ENCODE results near the gene ZDHHC14.
"Not testable (repeated sequence)": the region's sequence is repeated elsewhere in the genome, so short reads cannot be mapped to it uniquely, and the experiment has no call there.

Gene ZDHHC14

DNA sequence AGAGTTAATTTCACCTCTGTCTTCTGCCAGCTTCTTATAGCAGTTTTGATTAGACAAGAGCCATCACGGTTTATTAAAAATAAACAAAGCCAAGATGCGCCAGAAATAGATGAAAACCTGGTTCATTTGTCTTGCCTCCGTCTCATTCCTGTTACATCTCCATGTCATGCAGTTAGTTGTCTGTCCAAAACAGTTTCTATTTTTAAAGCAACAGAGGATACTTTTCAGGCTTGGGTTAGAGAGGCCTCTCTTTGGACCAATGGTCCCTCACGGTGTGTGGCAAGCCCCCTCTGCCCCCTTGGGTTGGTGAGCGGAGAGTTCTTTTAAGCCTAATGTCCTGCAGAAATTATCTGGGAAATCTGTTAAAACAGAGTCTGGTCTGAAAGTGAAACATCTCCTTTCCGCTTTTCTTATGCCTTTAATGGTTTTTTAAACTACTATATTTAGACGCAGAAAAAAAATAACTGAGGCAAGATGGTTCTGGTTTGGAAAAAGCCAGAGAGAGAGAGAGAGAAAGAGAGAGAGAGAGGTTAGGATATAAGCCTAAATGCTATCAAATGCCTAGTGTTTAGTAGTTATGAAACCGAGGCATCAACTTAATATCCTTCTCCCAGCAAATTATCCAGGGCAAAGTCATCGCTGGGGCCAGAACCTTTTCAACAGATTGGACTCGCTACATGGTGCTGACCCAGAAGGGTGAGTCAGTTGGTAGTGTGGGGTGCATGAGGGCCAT is 64.5 kb downstream of the ZDHHC14 start:
- DNase-seq: no peak

DNA sequence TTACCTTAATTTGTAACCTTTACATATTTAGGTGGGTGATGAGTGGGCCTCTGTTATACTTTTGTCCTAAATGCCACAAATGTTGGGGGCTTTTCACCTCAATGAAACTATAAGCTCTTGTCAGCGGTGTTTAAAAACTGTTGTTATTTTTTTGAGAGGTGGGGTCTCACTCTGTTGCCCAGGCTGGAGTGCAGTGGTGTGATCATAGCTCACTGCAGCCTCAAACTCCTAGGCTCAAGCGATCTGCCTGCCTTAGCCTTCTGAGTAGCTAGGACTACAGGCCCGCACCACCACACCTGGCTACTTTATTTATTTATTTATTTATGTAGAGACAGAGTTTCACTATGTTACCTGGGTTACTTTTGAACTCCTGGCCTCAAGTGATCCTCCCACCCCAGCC is 66.7 kb downstream of the ZDHHC14 start:
- no peak for DNase-seq

DNA sequence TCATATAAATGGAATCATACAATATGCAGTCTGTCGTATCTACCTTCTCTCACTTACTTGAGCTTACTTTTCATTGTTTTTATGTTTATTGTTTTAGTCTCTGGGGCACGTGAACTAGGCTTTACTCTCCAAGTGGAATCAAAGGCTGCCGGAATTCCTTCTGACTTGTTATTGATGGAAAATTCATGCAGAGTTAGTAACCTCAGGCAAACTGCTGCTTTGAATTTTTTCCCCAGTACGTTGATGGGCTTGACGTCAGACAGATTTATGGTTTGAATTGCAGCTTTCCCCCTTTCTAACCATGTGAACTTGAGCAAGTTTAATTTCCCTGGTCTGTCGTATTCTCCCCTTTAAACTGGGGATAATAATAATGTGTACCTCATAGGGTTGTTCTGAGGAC is 68.6 kb downstream of the ZDHHC14 start:
- no peak for DNase-seq

DNA sequence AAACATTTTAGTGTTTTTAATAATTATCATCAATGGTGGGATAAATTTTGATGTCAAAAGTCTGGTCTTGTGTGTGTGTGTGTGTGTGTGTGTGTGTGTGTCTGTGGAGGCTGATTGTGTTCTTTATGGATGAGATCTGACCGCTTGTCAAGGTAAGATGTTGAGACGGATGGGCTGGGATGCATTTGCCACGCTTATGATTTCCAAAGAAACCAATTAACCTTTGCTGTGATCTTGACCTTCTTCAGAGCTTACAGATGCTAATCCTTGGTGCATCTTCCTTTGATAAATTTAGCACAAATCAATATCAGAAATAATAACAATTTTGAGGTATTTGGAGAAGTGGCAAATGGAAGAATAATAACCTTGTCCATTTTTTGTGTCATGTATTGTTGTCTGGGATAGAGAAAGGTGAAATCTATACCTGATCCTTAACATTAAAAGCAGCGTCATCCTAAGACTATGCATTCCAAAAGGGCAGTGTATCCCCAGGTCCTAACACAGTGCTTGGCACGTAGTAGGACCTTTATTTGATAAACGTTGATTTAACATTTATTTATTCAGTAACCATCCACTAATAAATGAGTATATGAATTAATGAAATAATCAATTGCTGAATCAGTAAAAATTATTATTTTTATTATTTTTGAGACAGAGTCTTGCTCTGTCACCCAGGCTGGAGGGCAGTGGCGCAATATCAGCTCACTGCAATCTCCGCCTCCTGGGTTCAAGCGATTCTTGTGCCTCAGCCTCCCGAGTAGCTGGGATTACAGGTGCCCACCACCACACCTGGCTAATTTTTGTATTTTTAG is 70.1 kb downstream of the ZDHHC14 start:
- DNase-seq: no peak

GRCh38 chr6:157452096-157452495 is 71.1 kb downstream of the ZDHHC14 start:
- no peak for DNase-seq

DNA sequence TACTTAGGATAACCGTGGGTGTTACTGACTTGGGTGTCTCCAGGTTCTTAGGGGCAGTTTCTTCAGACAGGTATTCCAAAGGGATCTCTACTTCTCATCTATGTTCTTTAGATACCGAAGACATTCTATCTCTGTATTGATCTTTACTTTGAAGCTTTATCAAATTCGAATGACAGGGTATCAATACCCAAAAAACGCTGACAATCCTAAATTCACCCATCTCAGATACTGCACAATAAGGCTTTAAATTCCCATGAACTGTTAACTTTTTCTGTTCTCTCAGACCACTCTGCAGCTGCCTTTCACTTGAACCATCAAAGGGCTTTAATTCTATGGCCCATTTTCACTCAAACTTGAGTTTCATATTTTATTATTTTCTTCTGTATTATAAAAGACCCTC is 72.1 kb downstream of the ZDHHC14 start:
- DNase-seq: no peak

- DNase-seq: no peak
Observed at GRCh38 chr6:157453978-157454377, 73.0 kb downstream of the ZDHHC14 start.

DNA sequence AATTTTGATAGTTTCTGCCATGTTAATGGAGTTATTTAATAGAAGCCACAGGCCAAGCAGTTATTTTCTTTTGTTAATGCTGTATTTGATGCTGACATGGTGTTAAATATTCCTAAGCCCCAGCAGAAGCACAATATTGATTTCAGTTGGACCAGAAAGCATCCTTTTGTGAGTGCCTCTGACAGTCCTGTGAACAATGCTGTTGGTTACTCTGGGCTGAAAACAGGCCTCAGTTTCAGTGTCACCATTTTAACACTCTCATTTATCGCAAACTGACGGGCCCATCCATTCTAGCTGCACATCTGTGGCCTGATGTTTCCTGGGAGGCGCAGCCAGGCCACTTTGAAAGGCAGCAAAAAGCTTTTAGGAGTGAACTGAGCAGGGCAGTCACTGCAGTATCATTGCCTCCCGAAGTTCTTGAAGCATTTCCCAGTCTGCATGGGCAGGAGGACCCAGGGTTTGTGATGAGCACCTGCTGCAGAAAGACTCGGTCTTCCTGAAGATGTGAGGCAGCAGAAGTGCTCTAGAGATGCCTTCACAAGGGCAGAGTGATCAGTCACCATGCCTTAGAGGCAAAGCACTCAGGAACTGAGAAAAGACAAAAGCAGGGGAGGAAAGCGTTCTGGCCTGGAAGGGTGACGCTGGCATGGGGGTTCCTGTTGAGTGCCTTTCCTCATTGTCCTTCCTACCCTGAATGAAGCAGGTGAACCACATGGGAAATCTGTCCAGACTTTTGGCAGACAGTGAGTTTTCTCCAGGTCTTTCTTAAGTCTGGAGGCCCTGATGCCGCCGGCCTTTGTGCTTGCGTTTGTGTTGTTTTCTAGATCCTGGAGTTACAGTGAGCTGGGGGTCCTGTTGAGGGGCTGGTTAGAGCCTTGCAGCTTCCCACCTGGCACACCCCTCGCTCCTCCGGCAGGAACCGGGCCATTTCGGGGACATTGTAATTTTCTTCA is 74.0 kb downstream of the ZDHHC14 start:
- DNase-seq: no peak

GRCh38 chr6:157455731-157456523 is 74.9 kb downstream of the ZDHHC14 start:
- DNase-seq: no peak

- DNase-seq: no peak
Observed at GRCh38 chr6:157456524-157456829, 75.5 kb downstream of the ZDHHC14 start.

DNA sequence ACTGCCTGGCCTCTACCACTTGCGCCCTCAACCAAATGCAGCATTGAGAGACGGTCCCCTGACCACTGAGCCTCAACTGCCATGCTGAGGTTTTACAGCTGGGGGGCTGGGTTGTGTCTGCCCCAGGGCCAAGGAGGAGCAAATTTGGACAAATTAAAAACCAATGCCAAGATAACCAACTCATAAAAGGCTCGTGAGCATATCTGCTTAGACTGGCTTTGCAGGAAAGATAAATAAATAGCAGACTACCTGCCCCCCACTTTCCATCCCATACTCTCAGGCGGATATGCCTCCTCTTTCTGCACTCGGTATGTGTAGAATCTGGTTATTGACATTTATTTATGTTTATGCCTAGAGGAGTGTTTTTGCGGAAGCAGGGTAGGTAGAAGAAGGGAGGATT is 76.8 kb downstream of the ZDHHC14 start:
- DNase-seq: no peak

- DNase-seq: no peak
Observed at GRCh38 chr6:157459327-157459726, 78.3 kb downstream of the ZDHHC14 start.

GRCh38 chr6:157460182-157460999 is 79.4 kb downstream of the ZDHHC14 start:
- no peak for DNase-seq

DNA sequence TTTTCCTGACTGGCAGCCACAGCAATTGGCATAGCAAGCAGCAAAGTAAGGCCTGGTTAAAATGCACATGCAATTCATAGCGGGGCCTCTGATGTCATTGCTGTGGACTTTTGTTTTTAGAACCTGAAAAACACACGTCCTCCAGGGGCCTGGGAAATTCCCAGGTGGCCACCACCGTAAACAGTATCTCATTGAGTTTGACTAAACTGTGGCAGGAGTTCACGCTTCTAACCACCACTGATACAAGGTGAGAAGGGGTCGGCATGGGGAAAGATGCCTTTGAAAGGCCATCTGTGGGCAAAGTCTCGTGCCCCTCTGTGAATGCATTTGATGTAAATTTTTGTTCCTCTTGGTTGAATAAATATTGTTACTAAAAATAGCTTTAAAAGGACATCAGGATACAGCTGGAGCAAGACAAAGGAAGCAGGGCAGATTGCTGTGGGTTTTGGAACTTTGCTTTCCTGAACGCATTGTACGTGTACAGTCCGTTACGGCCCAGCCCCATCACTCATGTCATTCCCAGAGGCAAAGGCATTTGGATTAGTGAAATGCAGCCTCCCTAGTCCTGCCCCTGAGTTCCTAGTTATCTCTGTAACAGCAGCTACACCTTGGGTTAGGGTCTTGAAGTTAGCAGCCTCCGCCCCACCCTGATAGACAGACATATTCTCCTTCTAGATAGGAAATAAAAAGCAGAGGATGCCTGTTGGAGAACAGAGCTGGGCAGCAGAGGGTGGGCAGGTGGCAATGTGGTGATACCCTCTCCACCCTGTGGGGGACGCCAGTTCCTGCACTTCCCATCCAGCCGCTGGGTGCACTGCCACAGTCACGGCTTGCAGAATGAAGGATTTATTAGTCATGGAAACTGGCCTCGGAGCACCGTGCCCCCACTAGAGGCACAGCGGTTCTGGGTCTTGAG is 80.3 kb downstream of the ZDHHC14 start:
- peak; percentile 4 for DNase-seq

GRCh38 chr6:157462956-157463742 is 82.2 kb downstream of the ZDHHC14 start:
- DNase-seq: no peak

DNA sequence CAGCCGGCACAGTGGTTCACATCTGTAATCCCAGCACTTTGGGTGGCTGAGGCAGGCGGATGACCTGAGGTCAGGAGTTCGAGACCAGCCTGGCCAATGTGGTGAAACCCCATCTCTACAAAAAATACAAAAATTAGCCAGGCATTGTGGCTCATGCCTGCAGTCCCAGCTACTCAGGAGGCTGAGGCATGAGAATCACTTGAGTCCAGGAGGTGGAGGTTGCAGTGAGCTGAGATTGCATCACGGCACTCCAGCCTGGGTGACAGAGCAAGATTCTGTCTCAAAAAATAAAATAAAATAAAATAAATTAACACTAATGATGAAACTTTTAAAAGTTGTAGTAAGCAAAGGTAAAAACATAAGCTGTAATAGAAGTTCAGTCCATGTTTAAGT is 82.7 kb downstream of the ZDHHC14 start:
- not testable (repeated sequence) for DNase-seq

DNA sequence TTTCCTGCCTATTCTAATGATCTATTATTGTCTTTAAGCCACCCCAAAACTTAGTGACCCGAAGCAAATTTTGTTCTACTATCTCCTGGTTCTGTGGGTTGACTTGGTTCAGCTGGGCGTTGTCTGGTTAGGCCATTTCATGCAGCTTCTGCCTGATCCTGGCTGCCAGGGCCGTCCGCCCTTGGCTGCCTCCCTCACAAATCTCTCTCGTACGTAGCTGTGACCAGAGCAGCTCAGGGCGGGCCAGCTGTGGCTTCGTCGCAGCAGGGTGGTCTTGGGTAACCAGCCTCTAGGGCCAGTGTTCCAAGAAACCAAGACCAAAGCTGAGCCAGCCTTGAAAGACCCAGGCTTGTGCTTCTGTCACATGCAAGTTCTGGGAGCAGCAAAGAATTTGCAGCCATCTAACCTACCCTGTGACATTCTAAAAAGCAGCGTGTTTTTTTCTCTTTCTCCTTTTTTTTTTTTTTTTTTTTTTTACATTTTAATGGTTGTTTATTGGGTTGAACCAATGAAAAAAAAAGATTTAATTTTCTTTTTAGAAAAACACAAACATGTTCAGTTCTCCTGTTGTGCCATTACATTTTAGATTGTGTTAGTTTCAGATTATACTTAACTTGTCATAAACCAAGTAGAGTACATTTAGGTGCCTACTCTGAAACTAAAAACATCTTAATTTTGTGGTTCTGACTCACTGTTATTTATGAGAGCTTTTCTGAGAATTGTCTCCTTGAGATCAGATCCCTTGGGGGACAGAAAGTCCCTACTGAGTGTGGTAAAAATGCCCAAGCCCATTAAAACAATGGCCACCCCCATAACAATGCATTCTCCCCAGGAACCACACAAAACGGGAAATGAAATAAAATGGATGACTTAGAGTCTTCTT is 83.9 kb downstream of the ZDHHC14 start:
- DNase-seq: no peak

DNA sequence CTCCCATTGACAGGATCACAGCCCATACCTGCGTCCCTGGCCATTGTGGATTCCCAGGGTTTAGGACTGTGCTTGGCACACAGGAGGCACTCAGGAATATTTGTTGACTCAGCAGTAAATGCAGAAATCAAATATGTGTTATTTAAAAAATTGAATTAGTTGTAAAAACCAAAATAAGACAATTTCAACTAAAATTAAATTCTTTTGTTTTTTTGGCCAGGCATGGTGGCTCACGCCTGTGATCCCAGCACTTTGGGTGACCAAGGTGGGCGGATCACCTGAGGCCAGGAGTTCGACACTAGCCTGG is 85.3 kb downstream of the ZDHHC14 start:
- no peak for DNase-seq

DNA sequence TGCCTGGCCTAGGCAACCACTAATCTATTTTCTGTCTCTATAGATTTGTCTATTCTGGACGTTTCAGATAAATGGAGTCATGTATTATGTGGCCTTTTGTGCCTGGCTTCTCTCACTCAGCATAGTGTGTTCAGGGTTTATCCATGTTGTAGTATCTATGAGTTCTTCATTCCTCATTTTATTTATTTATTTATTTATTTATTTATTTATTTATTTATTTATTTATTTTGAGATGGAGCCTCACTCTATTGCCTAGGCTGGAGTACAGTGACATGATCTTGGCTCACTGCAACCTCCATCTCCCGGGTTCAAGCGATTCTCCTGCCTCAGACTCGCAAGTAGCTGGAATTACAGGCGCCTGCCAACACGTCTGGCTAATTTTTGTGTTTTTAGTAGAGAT is 86.3 kb downstream of the ZDHHC14 start:
- not testable (repeated sequence) for DNase-seq

Data from NCI-H2107 (cell line).